Esophagus muscularis mucosa (tissue), 4 donors: ENCODE measurements around the gene TIMP2. TPM values are rescaled to one million over a fixed set of nuclear protein-coding genes. Genes with fewer than 3 reads are reported as not detected.

ENCODE experiments used
- DNase-seq: peaks from one replicate; pipeline ENCODE4 v3.0.0-alpha.2; 2017; ENCODE audit errors: extremely low spot score
- H3K27ac ChIP-seq, 4 donors: fragments of 200-600 bp; sonication (generic); replicated peaks in 1 of 4; 1 replicate in 3 of 4; 2 replicates in 1 of 4; pipeline ENCODE4 v1.5.1; 2016 to 2019; ENCODE audit warnings: mild to moderate bottlenecking in 1 of 4
- H3K27me3 ChIP-seq, 4 donors: fragments of 200-600 bp; sonication (generic); one replicate each; pipeline versions ENCODE4 v1.5.1 to v1.6.0; 2016 to 2019
- H3K36me3 ChIP-seq, 4 donors: fragments of 200-600 bp; sonication (generic); one replicate each; pipeline ENCODE4 v1.5.1; 2016 to 2019
- H3K4me1 ChIP-seq, 4 donors: fragments of 200-600 bp; sonication (generic); one replicate each; pipeline ENCODE4 v1.5.1; 2016 to 2019
- H3K4me3 ChIP-seq, 4 donors: fragments of 200-600 bp; sonication (generic); 1 replicate in 2 of 4; 2 replicates in 2 of 4; pipeline ENCODE4 v1.5.1; 2016 to 2019; ENCODE audit warnings: mild to moderate bottlenecking in 4 of 4, moderate library complexity in 1 of 4
- H3K9me3 ChIP-seq, 4 donors: fragments of 200-600 bp; sonication (generic); 1 replicate in 3 of 4; 2 replicates in 1 of 4; pipeline ENCODE4 v1.5.1; 2016 to 2019
- EP300 ChIP-seq: sonication (generic); formaldehyde crosslinking; IDR thresholded peaks from one replicate; pipeline ENCODE4 v1.6.1; 2017; ENCODE audit warnings: antibody characterized with exemption
- POLR2A ChIP-seq: fragments of 450-650 bp; IDR thresholded peaks from one replicate; pipeline ENCODE4 v1.6.1; 2017; ENCODE audit warnings: antibody characterized with exemption, moderate library complexity, mild to moderate bottlenecking, low read depth
- POLR2AphosphoS5 ChIP-seq, 2 donors: sonication (generic); formaldehyde crosslinking; IDR thresholded peaks; one replicate each; pipeline ENCODE4 v1.6.1; 2017; ENCODE audit warnings: antibody characterized with exemption in 2 of 2
- WGBS: methylation state at CpG from one replicate; pipeline ENCODE4 v1.1.5; 2018; 5-methylcytosine and 5-hydroxymethylcytosine counted together
- intact Hi-C: fragments of 100-400 bp; cut with DNase I; formaldehyde crosslinking; loops from one replicate; pipeline ENCODE4 v1.15.1; 2023
- total RNA-seq, 4 donors: library from RNA; depleted of rRNA; stranded (reverse); fragments of >200 nt; gene quantifications; one replicate each; pipeline versions ENCODE4 v1.1.0 to v1.2.1, GENCODE V29; 2016
- TF ChIP-seq, protein P1 (sequence below), 3 experiments: fragments of 200-600 bp in 2 of 3; fragments of 450-650 bp in 1 of 3; sonication (generic) in 2 of 3; IDR thresholded peaks; one replicate each; pipeline ENCODE4 v1.5.1; 2017 to 2019; ENCODE audit warnings: antibody characterized with exemption in 3 of 3, mild to moderate bottlenecking in 2 of 3, moderate library complexity in 1 of 3

TIMP2 gene
- total RNA-seq, 4 donors from 2014 or later: 177 to 315 (median 229) TPM

DNA sequence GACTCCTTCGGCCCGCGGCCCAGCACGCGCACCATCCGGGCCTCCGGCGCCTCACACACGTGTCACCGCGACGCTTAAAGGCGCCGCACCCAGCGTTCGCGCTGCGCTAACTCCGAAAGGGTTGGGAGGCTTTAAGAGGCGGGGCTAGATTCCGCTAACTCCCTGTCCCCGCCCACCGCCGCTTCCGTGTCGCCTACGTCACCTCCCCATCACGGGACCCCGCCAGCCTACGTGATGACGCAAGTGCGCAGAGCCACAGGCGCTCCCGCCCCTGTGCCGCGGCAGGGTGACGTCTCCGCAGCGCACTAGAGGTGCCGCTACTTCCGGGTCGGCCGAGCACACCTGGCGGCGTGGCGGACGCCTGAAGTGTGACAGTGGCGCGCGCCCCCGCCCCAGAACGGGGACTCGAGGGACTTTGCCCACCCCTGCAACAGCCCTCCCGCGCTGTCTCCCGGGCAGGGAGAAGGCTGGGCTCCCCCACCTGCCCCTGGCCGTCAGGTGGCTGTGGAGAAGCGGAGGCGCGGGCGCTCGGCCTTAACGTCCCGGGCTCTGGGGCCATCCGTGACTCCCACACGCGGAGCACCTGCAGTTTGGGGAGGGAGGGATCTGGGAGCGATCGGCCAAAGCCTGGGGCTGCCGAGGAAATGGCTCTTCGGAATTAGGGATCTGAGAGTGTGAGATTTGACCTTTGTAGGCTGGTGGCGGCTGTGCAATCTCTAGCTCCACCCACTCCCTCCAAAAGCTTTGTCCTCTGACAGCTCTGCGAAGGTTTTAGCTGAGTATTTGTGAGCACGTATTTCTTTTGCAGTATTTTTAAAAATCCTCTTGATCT is 84.2 kb downstream of the TIMP2 start, which contains the start of gene USP36:
Gene USP36 (minus strand): TSS at position 35 of the 832 bp plus-strand sequence. CDS start 4,451 bp downstream, outside the sequence.
- Histone ChIP-seq H3K27me3 (no peaks in the 10 kb centered on the region), H3K27ac (peak within 1 kb of the TSS; percentile 98 to 100 (median 100)), H3K36me3 (peaks cover 11 to 25% (median 21%) of the 10 kb centered on the region in 4 donors), H3K4me3 (peak within 1 kb of the TSS; percentile 72 to 98 (median 86)), H3K9me3 (no peaks in the 10 kb centered on the region), H3K4me1 (peaks cover 20 to 39% (median 37%) of the 10 kb centered on the region in 4 donors)
- TF ChIP-seq POLR2AphosphoS5 (IDR thresholded peaks at IDR 0.05): peak; percentile 99 to 100
- TF ChIP-seq, protein P1, sequence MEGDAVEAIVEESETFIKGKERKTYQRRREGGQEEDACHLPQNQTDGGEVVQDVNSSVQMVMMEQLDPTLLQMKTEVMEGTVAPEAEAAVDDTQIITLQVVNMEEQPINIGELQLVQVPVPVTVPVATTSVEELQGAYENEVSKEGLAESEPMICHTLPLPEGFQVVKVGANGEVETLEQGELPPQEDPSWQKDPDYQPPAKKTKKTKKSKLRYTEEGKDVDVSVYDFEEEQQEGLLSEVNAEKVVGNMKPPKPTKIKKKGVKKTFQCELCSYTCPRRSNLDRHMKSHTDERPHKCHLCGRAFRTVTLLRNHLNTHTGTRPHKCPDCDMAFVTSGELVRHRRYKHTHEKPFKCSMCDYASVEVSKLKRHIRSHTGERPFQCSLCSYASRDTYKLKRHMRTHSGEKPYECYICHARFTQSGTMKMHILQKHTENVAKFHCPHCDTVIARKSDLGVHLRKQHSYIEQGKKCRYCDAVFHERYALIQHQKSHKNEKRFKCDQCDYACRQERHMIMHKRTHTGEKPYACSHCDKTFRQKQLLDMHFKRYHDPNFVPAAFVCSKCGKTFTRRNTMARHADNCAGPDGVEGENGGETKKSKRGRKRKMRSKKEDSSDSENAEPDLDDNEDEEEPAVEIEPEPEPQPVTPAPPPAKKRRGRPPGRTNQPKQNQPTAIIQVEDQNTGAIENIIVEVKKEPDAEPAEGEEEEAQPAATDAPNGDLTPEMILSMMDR (IDR thresholded peaks at IDR 0.05): peak in 2 of 3 experiments; percentile 8 to 41
- TF ChIP-seq EP300: peak; percentile 94
- TF ChIP-seq POLR2A: peak; percentile 87
- intact Hi-C loops: no loop called here
- 0% methylated on average over 14 of the region's 74 CpGs for WGBS
- peak; percentile 100 for DNase-seq

- WGBS: 1% methylated on average over 16 of the region's 35 CpGs
- no peak for DNase-seq
- intact Hi-C loops: no loop called here
- peaks cover 16 to 30% (median 26%) of the 10 kb centered on the region in 4 donors for H3K36me3 ChIP-seq
- no peaks in the 10 kb centered on the region for H3K9me3 ChIP-seq
- peak overlapping the region; percentile 98 to 100 (median 100) for H3K27ac ChIP-seq
- peaks cover 20 to 39% (median 37%) of the 10 kb centered on the region in 4 donors for H3K4me1 ChIP-seq
- H3K27me3 ChIP-seq: no peaks in the 10 kb centered on the region
- peak overlapping the region; percentile 72 to 98 (median 86) for H3K4me3 ChIP-seq
- TF ChIP-seq POLR2AphosphoS5 (IDR thresholded peaks at IDR 0.05): no peak
- peak; percentile 92 for TF ChIP-seq POLR2A
These were observed 84.7 kb downstream of the TIMP2 start for GRCh38 chr17:78840530-78840779.

GRCh38 chr17:78839762-78840529 is 85.2 kb downstream of the TIMP2 start:
- H3K4me3 ChIP-seq: peak overlapping the region; percentile 72 to 98 (median 86)
- TF ChIP-seq POLR2A (peak; percentile 30), POLR2AphosphoS5 (IDR thresholded peaks at IDR 0.05) (peak; percentile 43 to 77), EP300 (no peak)
- TF ChIP-seq, protein P1 (IDR thresholded peaks at IDR 0.05): no peak
- H3K4me1 ChIP-seq: peaks cover 20 to 39% (median 37%) of the 10 kb centered on the region in 4 donors
- peaks cover 22 to 36% (median 31%) of the 10 kb centered on the region in 4 donors for H3K36me3 ChIP-seq
- intact Hi-C loops: loop anchor here (5.0 kb wide), 1 partner anchor 58 kb away; the partner anchor contains the start of gene CYTH1
- WGBS: 0% methylated on average over 36 of the region's 73 CpGs
- no peaks in the 10 kb centered on the region for H3K27me3 ChIP-seq
- no peak for DNase-seq
- H3K9me3 ChIP-seq: no peaks in the 10 kb centered on the region
- H3K27ac ChIP-seq: peak overlapping the region; percentile 98 to 100 (median 100)

GRCh38 chr17:78839235-78839761 is 85.9 kb downstream of the TIMP2 start:
- no peaks in the 10 kb centered on the region for H3K27me3 ChIP-seq
- DNase-seq: no peak
- peak overlapping the region; percentile 72 to 98 (median 86) for H3K4me3 ChIP-seq
- 21% methylated on average over 10 of the region's 11 CpGs for WGBS
- H3K27ac ChIP-seq: peak overlapping the region; percentile 98 to 100 (median 100)
- H3K4me1 ChIP-seq: peaks cover 20 to 39% (median 37%) of the 10 kb centered on the region in 4 donors
- intact Hi-C loops: loop anchor here (5.0 kb wide), 1 partner anchor 57 kb away; the partner anchor contains the start of gene CYTH1
- peaks cover 28 to 42% (median 38%) of the 10 kb centered on the region in 4 donors for H3K36me3 ChIP-seq
- H3K9me3 ChIP-seq: no peaks in the 10 kb centered on the region
- TF ChIP-seq POLR2AphosphoS5 (IDR thresholded peaks at IDR 0.05): no peak
- no peak for TF ChIP-seq EP300
- no peak for TF ChIP-seq POLR2A
- TF ChIP-seq, protein P1 (IDR thresholded peaks at IDR 0.05): no peak
